Measurements from ENCODE around the gene SAP30BP.

GRCh38 chr17:75638893-75639292, 28.2 kb upstream of the SAP30BP start:
- TF ChIP-seq EZH2phosphoT487 (IDR thresholded peaks at IDR 0.05; ENCODE audit: low read depth): no peak
- TF ChIP-seq CTCF (IDR thresholded peaks at IDR 0.05; ENCODE audit: low read depth, low read length): no peak
